ENCODE data around the gene ERBB4.

DNA sequence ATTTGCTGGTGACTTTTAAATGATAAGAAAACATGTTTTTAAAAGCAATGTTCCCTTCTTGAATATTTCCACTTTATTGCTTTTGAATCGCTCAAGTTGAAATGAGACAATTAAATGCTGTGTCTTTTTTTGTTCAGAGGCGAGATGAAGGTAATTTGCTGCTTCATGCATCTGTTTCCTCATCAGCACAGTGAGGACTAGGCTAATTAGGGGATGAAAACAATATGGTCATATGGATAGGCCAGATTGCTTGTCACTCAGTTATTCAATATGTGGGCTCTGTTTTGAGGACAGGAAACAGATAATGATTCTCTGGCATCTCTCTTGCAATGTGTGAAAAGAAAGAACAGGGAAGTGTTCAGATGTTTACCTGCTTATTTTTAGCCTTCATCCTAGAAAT, 61.0 kb downstream of the ERBB4 start:
- TF ChIP-seq, protein P1, sequence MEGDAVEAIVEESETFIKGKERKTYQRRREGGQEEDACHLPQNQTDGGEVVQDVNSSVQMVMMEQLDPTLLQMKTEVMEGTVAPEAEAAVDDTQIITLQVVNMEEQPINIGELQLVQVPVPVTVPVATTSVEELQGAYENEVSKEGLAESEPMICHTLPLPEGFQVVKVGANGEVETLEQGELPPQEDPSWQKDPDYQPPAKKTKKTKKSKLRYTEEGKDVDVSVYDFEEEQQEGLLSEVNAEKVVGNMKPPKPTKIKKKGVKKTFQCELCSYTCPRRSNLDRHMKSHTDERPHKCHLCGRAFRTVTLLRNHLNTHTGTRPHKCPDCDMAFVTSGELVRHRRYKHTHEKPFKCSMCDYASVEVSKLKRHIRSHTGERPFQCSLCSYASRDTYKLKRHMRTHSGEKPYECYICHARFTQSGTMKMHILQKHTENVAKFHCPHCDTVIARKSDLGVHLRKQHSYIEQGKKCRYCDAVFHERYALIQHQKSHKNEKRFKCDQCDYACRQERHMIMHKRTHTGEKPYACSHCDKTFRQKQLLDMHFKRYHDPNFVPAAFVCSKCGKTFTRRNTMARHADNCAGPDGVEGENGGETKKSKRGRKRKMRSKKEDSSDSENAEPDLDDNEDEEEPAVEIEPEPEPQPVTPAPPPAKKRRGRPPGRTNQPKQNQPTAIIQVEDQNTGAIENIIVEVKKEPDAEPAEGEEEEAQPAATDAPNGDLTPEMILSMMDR (IDR thresholded peaks at IDR 0.05), result no peak
- no peak for TF ChIP-seq POLR2A (IDR thresholded peaks at IDR 0.05)
